T-helper 1 cell treated with Interleukin-12 subunit alpha and Interleukin-12 subunit beta and Interleukin-4 antibody, amounts not matched to agents 30 μg/mL and 1 μg/mL, for 36 hours (primary cell): ENCODE results near the gene PSMA7.

ENCODE experiments used
- H3K27ac Mint-ChIP-seq: one replicate; pipeline ENCODE4 v1.8.0; 2021; ENCODE audit warnings: mild to moderate bottlenecking, mixed read lengths
- H3K27me3 Mint-ChIP-seq: one replicate; pipeline ENCODE4 v1.8.0; 2021; ENCODE audit warnings: low read depth, mixed read lengths
- H3K36me3 Mint-ChIP-seq: one replicate; pipeline ENCODE4 v1.8.0; 2021; ENCODE audit warnings: low read depth, mixed read lengths
- H3K4me1 Mint-ChIP-seq: one replicate; pipeline ENCODE4 v1.8.0; 2021; ENCODE audit warnings: low read depth, mixed read lengths
- H3K4me3 Mint-ChIP-seq: one replicate; pipeline ENCODE4 v1.8.0; 2021; ENCODE audit warnings: mild to moderate bottlenecking, moderate library complexity, mixed read lengths
- H3K9me3 Mint-ChIP-seq: one replicate; pipeline ENCODE4 v1.8.0; 2021; ENCODE audit warnings: mixed read lengths

The PSMA7 gene

DNA sequence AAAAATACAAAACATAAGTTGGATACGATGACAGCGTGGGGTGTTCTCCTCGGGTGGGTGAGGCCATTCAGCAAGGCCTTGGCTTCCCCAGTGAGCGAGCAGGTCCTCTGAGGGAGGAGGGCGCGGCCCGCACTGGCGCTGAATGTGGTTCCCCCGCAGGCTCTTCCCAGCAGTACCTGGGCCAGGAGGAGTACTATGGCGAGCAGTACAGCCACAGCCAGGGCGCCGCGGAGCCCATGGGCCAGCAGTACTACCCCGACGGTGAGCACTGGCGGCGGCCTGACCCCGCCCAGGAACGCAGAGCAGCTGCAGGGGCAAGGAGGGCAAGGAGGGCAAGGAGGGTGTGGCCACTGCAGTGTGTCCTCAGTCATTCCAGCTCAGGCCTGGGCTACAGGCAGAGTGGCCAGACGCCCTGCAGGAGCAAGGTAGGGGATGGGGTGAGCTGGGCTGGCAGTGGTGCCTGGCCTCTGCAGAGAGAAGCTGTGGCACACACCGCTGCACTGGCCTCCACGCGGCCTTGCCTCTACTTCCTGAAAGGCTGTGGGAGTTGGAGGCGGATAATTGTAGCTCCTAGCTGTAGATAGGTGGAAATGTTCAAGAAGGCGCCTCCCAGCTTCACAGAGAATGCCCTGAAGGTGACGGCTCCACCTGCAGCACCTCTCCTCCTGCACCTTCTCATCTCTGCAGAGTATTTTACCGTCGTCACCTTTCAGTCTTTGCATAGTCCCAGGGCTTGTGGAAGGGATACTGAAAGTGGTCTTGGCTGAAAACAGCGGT is 21.0 kb upstream of the PSMA7 start:
- H3K9me3 Mint-ChIP-seq = no peaks in the 10 kb centered on the region

DNA sequence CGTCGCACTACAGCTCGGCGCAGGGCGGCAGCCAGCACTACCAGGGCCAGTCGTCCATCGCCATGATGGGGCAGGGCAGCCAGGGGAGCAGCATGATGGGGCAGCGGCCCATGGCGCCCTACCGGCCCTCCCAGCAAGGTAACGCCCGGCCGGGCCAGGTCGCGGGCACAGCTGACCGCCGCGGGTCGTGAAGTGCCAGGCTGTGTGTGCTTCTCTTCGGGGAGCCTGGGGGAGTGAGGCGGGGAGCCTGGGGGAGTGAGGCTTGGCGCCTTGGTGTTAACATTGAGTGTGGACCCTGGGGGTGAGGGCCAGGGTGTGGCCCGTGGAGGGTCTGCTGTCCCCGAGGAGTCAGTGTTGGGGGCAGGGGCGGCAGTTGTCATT is 20.3 kb upstream of the PSMA7 start:
- no peaks in the 10 kb centered on the region for H3K27me3 Mint-ChIP-seq
- no peaks in the 10 kb centered on the region for H3K9me3 Mint-ChIP-seq
- no peak overlapping the region for H3K27ac Mint-ChIP-seq
- H3K4me3 Mint-ChIP-seq = no peak overlapping the region
- peaks cover 11% of the 10 kb centered on the region for H3K36me3 Mint-ChIP-seq
- H3K4me1 Mint-ChIP-seq = peaks cover 5% of the 10 kb centered on the region

More for the DNA sequence above, 21.0 kb upstream of the PSMA7 start:
- no peak overlapping the region for H3K4me3 Mint-ChIP-seq
- H3K36me3 Mint-ChIP-seq = peaks cover 13% of the 10 kb centered on the region
- peaks cover 5% of the 10 kb centered on the region for H3K4me1 Mint-ChIP-seq
- no peaks in the 10 kb centered on the region for H3K27me3 Mint-ChIP-seq
- H3K27ac Mint-ChIP-seq = no peak overlapping the region

DNA sequence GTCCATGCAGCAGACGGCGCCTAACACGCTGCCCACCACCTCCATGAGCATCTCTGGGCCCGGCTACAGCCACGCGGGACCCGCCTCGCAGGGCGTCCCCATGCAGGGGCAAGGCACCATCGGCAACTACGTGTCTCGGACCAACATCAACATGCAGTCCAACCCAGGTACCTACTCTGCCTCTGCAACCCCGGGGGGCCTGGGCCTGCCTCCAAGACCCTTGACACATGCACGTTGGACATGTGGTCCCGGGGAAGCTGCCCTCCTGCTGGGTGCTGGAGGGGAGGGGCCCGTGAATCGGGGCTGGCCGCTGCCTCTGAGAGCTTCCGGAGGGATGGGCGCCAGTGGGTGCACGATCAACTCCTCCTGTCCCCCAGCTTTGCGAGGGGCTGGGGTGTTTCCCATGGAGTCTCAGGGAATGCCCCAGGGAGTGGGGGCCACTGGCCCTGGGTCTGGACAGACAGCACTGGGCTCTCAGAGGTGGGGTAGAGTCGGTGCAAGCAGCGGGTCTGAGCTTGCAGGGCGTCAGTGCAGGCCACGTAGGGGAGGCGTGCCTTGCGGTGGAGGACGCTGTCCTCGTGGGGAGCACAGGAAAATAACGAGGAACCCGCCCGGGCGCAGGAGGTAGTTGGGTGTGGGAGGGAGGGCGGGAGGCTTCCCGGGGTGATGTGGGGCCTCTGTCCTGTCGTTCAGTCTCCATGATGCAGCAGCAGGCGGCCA is 19.7 kb upstream of the PSMA7 start:
- peaks cover 8% of the 10 kb centered on the region for H3K36me3 Mint-ChIP-seq

DNA sequence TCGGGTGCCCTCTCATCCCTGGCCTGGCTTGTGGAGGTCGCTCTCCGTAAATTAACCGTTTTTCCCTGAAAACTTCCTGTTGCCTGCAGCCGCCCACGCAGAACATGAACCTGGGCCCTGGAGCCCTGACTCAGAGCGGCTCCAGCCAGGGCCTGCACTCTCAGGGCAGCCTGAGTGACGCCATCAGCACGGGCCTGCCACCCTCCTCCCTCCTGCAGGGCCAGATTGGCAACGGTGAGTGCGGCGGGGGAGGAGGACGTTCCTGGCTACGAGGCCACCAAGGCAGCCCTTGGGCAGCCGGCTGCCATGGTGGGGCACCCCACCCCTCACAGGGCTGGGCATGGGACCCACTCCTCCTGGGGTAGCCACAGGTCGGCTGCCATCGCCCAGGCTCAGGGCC is 18.2 kb upstream of the PSMA7 start:
- Mint-ChIP-seq H3K27me3 (no peaks in the 10 kb centered on the region), H3K4me1 (peaks cover 5% of the 10 kb centered on the region), H3K27ac (no peak overlapping the region), H3K9me3 (no peaks in the 10 kb centered on the region), H3K4me3 (no peak overlapping the region), H3K36me3 (peaks cover 7% of the 10 kb centered on the region)

More for the DNA sequence above, 19.7 kb upstream of the PSMA7 start:
- peaks cover 5% of the 10 kb centered on the region for H3K4me1 Mint-ChIP-seq
- no peaks in the 10 kb centered on the region for H3K9me3 Mint-ChIP-seq
- H3K27ac Mint-ChIP-seq = no peak overlapping the region
- H3K4me3 Mint-ChIP-seq = no peak overlapping the region
- H3K27me3 Mint-ChIP-seq = no peaks in the 10 kb centered on the region

DNA sequence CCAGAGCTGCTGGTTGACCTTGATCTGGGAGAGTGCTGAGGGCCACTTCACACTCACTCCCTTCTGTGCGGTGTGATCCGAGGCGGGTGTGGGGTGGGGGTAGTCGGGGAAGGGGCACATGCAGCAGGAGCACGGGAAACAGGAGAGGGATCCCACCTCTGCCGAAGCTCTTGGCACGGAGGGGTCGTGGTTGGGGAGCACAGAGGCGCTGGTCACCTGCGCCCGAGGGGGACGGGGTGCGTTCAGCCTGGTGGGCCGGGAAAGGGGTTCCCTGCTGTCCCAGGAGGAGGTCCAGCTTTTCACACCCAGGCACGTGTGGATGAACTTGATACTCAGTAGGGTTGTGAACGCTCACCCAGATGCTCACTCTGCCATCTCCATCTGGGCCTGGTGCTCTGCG is 17.7 kb upstream of the PSMA7 start:
- Mint-ChIP-seq H3K4me1 (peaks cover 5% of the 10 kb centered on the region), H3K27ac (no peak overlapping the region), H3K36me3 (peaks cover 6% of the 10 kb centered on the region), H3K27me3 (no peaks in the 10 kb centered on the region), H3K9me3 (no peaks in the 10 kb centered on the region), H3K4me3 (no peak overlapping the region)

DNA sequence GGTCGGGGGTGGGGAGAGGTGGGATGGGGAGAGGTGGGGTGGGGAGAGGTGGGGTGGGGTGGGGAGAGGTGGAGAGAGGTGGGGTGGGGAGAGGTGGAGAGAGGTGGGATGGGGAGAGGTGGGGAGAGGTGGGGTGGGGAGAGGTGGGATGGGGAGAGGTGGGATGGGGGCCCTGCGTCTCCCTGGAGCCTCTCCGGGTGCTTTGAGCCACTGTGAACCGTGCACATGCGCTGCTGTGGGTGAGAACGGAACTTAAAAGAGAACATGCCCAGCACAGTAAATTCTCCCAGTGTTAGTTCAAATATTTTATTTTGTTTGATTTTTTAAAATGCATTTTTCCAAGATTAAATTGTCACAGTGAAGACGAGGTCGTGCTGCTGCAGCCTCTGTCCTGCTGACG is 17.1 kb upstream of the PSMA7 start:
- Mint-ChIP-seq H3K9me3 (no peaks in the 10 kb centered on the region), H3K4me3 (no peak overlapping the region), H3K27me3 (no peaks in the 10 kb centered on the region), H3K4me1 (peaks cover 5% of the 10 kb centered on the region), H3K27ac (no peak overlapping the region), H3K36me3 (peaks cover 12% of the 10 kb centered on the region)

DNA sequence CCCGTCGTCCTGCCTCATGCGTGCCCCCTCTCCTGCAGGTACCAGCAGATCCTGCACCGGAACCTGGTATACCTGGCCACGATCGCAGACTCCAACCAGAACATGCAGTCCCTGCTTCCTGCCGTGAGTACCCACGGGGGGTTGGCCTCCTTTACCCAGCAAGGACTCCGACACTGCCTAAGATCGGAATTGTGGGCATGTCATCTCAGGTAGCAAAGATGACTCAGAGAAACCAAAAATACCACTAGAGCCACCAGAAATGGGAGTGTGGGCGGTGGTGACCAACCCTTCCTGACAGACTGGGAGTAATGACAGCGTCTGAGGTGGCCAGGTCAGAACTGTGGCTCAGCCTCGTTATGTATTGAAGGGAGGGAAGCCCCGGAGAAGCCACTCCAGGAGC is 16.6 kb upstream of the PSMA7 start:
- Mint-ChIP-seq H3K27ac (peak overlapping the region; percentile 32), H3K4me3 (no peak overlapping the region), H3K36me3 (peaks cover 14% of the 10 kb centered on the region), H3K4me1 (peaks cover 6% of the 10 kb centered on the region), H3K27me3 (no peaks in the 10 kb centered on the region), H3K9me3 (no peaks in the 10 kb centered on the region)

DNA sequence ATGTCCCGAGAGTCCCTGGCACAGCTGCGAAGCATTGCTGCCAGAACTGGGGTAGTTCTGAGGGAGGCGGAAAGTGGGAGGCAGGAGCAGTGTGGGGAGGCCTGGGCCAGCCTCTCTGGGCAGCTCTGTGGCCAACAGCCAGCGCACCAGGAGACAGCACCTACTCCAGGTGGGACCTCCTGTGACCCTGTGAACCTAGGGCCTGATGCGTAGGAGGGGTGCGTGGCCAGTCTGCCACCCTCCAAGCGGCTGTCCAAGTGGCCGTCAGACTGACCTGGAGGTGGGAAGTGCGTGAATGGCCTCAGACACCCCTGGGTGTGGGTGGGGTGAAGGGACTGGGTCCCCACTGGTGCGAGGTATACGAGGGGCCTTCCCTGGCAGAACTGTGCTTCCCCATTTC is 15.9 kb upstream of the PSMA7 start:
- Mint-ChIP-seq H3K36me3 (peaks cover 19% of the 10 kb centered on the region), H3K4me3 (no peak overlapping the region), H3K4me1 (peaks cover 8% of the 10 kb centered on the region), H3K9me3 (peaks cover 2% of the 10 kb centered on the region), H3K27ac (no peak overlapping the region), H3K27me3 (no peaks in the 10 kb centered on the region)

DNA sequence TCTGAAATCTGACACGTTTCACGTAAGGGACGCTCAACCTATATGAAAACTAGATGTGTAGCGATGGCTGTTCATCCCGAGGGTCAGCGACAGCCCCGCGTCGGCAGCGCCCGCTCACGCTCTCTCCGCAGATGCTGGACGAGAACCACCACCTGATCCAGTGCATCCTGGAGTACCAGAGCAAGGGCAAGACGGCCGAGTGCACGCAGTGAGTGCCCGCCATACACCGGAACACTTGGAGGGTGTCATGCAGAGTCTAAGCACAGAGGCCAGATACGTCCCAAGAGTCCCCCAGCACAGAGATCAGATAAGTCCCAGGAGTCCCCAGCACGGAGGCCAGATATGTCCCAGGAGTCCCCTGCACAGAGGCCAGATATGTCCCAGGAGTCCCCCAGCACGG is 15.3 kb upstream of the PSMA7 start:
- no peak overlapping the region for H3K27ac Mint-ChIP-seq
- no peaks in the 10 kb centered on the region for H3K27me3 Mint-ChIP-seq
- H3K9me3 Mint-ChIP-seq = peaks cover 7% of the 10 kb centered on the region
- peaks cover 8% of the 10 kb centered on the region for H3K4me1 Mint-ChIP-seq
- peaks cover 24% of the 10 kb centered on the region for H3K36me3 Mint-ChIP-seq
- H3K4me3 Mint-ChIP-seq = no peak overlapping the region

DNA sequence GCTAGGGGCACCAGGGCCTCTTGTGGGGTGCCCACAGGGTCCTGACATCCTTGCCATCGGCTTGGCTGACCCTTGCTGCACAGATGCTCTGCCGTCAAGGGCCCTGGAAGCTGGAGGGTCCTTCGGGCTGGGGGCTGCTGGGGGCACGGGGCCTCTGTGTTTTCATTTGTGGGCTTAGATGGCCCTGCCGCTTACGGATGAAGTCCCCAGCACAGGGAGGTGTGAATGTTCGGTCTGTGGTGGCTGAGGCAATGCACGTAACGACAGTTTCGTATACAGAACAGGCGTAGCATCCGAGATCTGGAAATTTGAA is 14.8 kb upstream of the PSMA7 start:
- Mint-ChIP-seq H3K27ac (no peak overlapping the region), H3K36me3 (peaks cover 28% of the 10 kb centered on the region), H3K4me3 (no peak overlapping the region), H3K9me3 (peaks cover 11% of the 10 kb centered on the region), H3K4me1 (peaks cover 8% of the 10 kb centered on the region), H3K27me3 (no peaks in the 10 kb centered on the region)

DNA sequence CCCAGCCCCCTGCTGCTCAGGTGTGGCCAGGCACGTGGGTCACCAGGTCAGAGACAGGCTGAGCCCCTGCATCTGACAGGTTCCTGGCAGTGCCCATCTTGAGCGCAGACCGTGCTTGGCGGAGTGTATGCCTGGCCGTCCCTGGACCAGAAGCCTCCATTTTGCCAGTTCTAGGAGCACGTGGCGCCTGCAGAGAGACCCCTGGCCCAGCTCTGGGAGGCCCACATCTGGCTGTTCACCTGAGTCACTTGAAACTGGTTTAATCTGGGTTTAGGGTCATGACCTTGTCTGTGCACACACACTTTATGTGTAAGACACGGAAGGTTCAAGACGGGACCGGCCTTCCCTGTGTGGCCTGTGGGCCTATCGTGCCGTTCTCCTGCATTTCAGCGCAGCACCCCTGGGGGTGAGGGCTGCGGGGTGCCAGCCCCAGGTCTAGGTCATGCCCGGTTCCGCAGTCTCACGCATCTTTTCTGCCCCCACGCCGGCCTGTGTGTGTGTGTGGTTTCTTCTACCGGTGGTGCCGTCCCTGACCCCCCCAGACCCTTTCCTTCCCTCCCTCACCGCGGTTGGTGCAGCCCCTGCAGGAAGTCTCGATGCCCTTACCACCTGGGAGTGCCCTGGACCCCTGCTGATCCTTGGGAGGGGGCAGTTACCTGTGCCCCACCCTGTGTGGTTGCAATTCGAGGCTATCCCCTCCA is 14.3 kb upstream of the PSMA7 start:
- Mint-ChIP-seq H3K4me3 (no peak overlapping the region), H3K9me3 (peaks cover 16% of the 10 kb centered on the region), H3K4me1 (peaks cover 8% of the 10 kb centered on the region), H3K36me3 (peaks cover 33% of the 10 kb centered on the region), H3K27ac (no peak overlapping the region), H3K27me3 (no peaks in the 10 kb centered on the region)

DNA sequence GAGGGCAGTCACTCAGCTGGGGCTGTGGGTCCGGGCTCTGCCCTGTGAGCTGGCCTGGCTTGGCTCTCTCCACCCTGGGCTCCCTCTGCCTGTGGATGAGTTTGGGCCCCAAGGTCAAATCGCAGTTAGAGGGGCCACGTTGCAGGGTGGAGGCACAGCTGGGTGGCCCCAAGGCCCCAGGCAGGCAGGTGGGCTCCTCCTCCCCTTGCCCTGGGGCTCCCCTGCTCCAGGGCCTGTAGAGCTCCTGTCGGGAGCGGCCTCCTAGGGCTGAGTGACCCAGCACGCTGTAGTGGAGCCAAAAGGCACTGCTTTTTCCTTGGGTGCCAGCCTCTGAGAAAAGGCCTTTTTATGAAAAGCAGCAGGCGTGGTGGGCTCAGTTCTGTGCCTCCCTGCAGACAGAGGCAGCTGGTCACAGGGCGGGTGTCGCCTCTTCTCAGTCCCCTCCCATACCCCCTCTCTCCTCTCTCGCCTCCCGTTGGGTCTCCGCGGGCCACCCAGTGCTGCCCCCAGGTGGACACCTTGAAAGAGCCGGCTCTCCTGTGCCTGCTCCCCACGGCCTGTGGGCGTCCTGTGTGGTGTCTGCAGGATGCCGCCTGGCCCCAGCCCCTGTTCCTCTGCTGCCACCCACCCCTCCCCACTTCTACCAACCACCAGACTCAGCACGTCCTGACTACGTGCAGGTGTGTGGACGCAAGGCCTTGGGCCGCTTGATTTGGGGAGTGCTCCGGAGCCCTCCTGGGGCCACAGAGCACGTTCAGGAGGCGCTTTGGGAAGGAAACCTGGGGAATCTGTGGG is 13.6 kb upstream of the PSMA7 start:
- Mint-ChIP-seq H3K27me3 (no peaks in the 10 kb centered on the region), H3K36me3 (peaks cover 38% of the 10 kb centered on the region), H3K9me3 (peaks cover 18% of the 10 kb centered on the region), H3K27ac (no peak overlapping the region), H3K4me3 (no peak overlapping the region), H3K4me1 (peaks cover 8% of the 10 kb centered on the region)

DNA sequence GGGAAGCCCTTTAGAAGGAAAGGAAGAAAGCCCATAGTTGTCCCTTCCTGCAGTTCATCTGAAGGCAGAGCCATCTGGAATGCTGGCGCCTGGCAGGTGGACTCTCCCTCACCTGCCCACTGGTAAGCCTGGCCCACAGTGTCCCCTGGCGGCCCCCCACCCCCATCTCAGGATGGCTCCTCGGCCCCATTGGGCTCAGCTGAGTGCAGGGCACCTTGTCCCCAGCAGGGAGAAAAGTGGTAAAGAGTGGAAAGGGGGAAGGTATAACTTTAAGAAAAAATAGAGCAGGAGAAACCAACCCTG is 13.0 kb upstream of the PSMA7 start:
- Mint-ChIP-seq H3K4me3 (no peak overlapping the region), H3K27me3 (no peaks in the 10 kb centered on the region), H3K27ac (no peak overlapping the region), H3K9me3 (peaks cover 18% of the 10 kb centered on the region), H3K36me3 (peaks cover 41% of the 10 kb centered on the region), H3K4me1 (peaks cover 8% of the 10 kb centered on the region)

DNA sequence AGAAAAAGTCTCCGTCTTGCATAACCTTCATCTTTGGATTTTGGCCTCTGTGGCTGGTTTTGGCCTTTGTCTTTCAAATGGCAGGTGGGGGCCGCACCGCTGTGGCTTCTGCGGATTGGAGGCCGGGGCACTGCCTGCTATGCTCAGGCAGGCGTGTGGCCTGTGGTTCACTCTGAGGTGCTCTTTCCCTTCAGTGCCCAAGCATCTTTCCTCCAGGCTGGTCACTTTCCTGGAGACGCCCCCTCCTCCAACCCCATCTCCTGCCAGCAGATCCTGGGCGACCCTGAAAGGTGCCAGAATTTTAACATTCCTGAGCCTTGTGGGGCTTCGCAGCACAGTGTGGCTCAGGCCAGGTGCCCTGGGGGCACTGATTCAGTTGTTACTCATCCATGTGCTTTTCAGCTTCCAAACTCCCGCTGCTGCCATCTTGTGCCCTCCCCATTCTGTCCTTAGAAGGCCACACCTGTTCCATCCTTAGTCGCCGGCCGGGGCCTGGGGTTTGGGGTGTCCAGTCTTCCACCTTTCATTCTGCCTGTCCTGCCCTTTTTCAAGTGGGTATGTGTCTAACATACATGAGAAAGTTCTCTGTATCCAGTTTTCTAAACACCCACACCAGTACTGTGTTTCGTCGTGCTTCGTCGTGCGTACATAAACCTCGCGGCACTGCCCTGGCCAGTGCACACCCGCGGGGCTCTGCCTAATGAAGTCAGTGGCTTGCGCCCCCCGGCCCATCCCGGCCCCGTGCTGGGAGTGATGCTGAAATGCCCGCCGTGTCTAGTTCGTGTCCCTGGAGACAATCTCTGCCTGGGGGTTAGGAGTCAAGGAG is 12.4 kb upstream of the PSMA7 start:
- Mint-ChIP-seq H3K27me3 (no peaks in the 10 kb centered on the region), H3K4me1 (peaks cover 8% of the 10 kb centered on the region), H3K27ac (no peak overlapping the region), H3K9me3 (peaks cover 18% of the 10 kb centered on the region), H3K36me3 (peaks cover 40% of the 10 kb centered on the region), H3K4me3 (no peak overlapping the region)
